Stomach (tissue), 4 donors: ENCODE measurements around the gene RFC1.

ENCODE experiments used
- EP300 ChIP-seq: sonication (generic); formaldehyde crosslinking; IDR thresholded peaks from one replicate; pipeline ENCODE4 v1.6.1; 2017; ENCODE audit warnings: antibody characterized with exemption
- TF ChIP-seq, protein P1 (sequence below), 7 experiments: fragments of 450-650 bp in 4 of 7; fragments of 200-600 bp in 3 of 7; sonication (generic) in 3 of 7; IDR thresholded peaks; one replicate each; pipeline ENCODE4 v1.5.1; 2016 to 2019; ENCODE audit warnings: antibody characterized with exemption in 7 of 7, control low read depth in 2 of 7, mild to moderate bottlenecking in 1 of 7

GRCh38 chr4:39320381-39321115 lies 45.6 kb downstream of the RFC1 start:
- TF ChIP-seq EP300 = no peak
- TF ChIP-seq, protein P1, sequence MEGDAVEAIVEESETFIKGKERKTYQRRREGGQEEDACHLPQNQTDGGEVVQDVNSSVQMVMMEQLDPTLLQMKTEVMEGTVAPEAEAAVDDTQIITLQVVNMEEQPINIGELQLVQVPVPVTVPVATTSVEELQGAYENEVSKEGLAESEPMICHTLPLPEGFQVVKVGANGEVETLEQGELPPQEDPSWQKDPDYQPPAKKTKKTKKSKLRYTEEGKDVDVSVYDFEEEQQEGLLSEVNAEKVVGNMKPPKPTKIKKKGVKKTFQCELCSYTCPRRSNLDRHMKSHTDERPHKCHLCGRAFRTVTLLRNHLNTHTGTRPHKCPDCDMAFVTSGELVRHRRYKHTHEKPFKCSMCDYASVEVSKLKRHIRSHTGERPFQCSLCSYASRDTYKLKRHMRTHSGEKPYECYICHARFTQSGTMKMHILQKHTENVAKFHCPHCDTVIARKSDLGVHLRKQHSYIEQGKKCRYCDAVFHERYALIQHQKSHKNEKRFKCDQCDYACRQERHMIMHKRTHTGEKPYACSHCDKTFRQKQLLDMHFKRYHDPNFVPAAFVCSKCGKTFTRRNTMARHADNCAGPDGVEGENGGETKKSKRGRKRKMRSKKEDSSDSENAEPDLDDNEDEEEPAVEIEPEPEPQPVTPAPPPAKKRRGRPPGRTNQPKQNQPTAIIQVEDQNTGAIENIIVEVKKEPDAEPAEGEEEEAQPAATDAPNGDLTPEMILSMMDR (IDR thresholded peaks at IDR 0.05) = no peak
